Endothelial cell of umbilical vein (primary cell): ENCODE data around the gene SLC12A4. TPM values are rescaled to one million over a fixed set of nuclear protein-coding genes. Genes with fewer than 3 reads are reported as not detected.

Experiments
- BruUV-seq: library from RNA; stranded (reverse); fragments of 400-500 nt; replicated peaks from 2 replicates; lab custom pipeline; 2021; lab: Mats Ljungman, UMichigan
- CTCF ChIA-PET: fragments of 300-600, 350-600 bp; sonication (Branson Sonifier 250); formaldehyde crosslinking; loops from one replicate; lab custom pipeline; 2021; ENCODE audit warnings: antibody characterized with exemption, inconsistent platforms; lab: Charles Lee
- POLR2A ChIA-PET: fragments of 300-600, 350-600 bp; sonication (Branson Sonifier 250); formaldehyde crosslinking; loops from one replicate; lab custom pipeline; 2021; ENCODE audit warnings: antibody characterized with exemption, inconsistent platforms; lab: Charles Lee
- DNase-seq: peaks from one replicate; pipeline ENCODE4 v3.0.0-alpha.2; 2011; ENCODE audit warnings: low read depth, low spot score
- FAIRE-seq: peaks from 2 replicates; lab custom pipeline; 2011; peaks lifted over from hg19 to GRCh38; lab: Jason Lieb, UNC
- H2AFZ ChIP-seq: 2 replicates; pipeline ENCODE4 v1.6.0; 2012; ENCODE audit warnings: low read depth, low read length, control low read depth, inconsistent platforms
- H3K27ac ChIP-seq: 2 replicates; pipeline ENCODE4 v1.5.1; 2011; ENCODE audit warnings: low read depth, mild to moderate bottlenecking, control low read depth, low read length, moderate library complexity; ENCODE audit not compliant: insufficient read depth
- H3K27me3 ChIP-seq, 2 experiments: 2 replicates each; pipeline versions ENCODE4 v1.6.0 to v1.6.1; 2011; ENCODE audit warnings: low read length in 2 of 2, mixed read lengths in 1 of 2; ENCODE audit not compliant: control insufficient read depth in 2 of 2, insufficient read depth in 2 of 2
- H3K36me3 ChIP-seq, 2 experiments: 2 replicates in 1 of 2; 3 replicates in 1 of 2; pipeline ENCODE4 v1.5.1; 2011; ENCODE audit warnings: low read length in 2 of 2, mild to moderate bottlenecking in 1 of 2, moderate library complexity in 1 of 2; ENCODE audit not compliant: control insufficient read depth in 2 of 2, insufficient read depth in 2 of 2; ENCODE audit errors: extremely low read depth in 1 of 2
- H3K4me1 ChIP-seq: 3 replicates; pipeline ENCODE4 v1.5.1; 2011; ENCODE audit warnings: mild to moderate bottlenecking, low read length; ENCODE audit not compliant: control insufficient read depth, insufficient read depth; ENCODE audit errors: extremely low read depth
- H3K4me2 ChIP-seq: 2 replicates; pipeline ENCODE4 v1.6.1; 2011; ENCODE audit warnings: low read length, control low read depth, mixed read lengths; ENCODE audit not compliant: insufficient read depth
- H3K4me3 ChIP-seq, 3 experiments: fragments of 200-600 bp in 1 of 3; sonication (generic), shearing (Covaris generic) in 1 of 3; replicated peaks in 1 of 3; 2 replicates each; pipeline ENCODE4 v1.5.1; 2011 to 2016; ENCODE audit warnings: control low read depth in 3 of 3, low read length in 3 of 3, mild to moderate bottlenecking in 2 of 3, inconsistent platforms in 1 of 3, low read depth in 1 of 3, moderate library complexity in 1 of 3; ENCODE audit not compliant: insufficient read depth in 1 of 3
- H3K79me2 ChIP-seq: 2 replicates; pipeline ENCODE4 v1.6.0; 2012; ENCODE audit warnings: low read length, inconsistent platforms; ENCODE audit not compliant: control insufficient read depth, insufficient read depth
- H3K9ac ChIP-seq: replicated peaks from 2 replicates; pipeline ENCODE3; 2011; ENCODE audit warnings: low read length, control low read depth; ENCODE audit not compliant: insufficient read depth; ENCODE audit errors: extremely low read depth
- H3K9me1 ChIP-seq: replicated peaks from 3 replicates; pipeline ENCODE4 v1.6.0; 2011; ENCODE audit warnings: mild to moderate bottlenecking, low read length; ENCODE audit not compliant: control insufficient read depth, insufficient read depth; ENCODE audit errors: extremely low read depth
- H3K9me3 ChIP-seq: replicated peaks from 2 replicates; pipeline ENCODE4 v1.5.1; 2012; ENCODE audit warnings: low read length, inconsistent platforms; ENCODE audit not compliant: control insufficient read depth, insufficient read depth
- H4K20me1 ChIP-seq: replicated peaks from 2 replicates; pipeline ENCODE3; 2011; ENCODE audit warnings: mild to moderate bottlenecking, low read length; ENCODE audit not compliant: control insufficient read depth, insufficient read depth; ENCODE audit errors: extremely low read depth
- CTCF ChIP-seq, 2 donors: IDR thresholded peaks; 1 replicate in 1 of 2; 2 replicates in 1 of 2; pipeline ENCODE4 v1.5.1; 2011; ENCODE audit warnings: low read length in 2 of 2, mild to moderate bottlenecking in 2 of 2, moderate library complexity in 2 of 2, control low read depth in 1 of 2, inconsistent platforms in 1 of 2, low read depth in 1 of 2; ENCODE audit not compliant: insufficient read depth in 1 of 2; ENCODE audit errors: extremely low read depth in 1 of 2
- EZH2 ChIP-seq: IDR thresholded peaks from 2 replicates; pipeline ENCODE4 v1.6.1; 2012; ENCODE audit warnings: borderline replicate concordance, low read depth, mild to moderate bottlenecking, moderate library complexity, low read length, inconsistent platforms; ENCODE audit not compliant: severe bottlenecking
- FOS ChIP-seq: IDR thresholded peaks from 2 replicates; pipeline ENCODE4 v1.6.1; 2011; ENCODE audit warnings: mild to moderate bottlenecking, low read length, moderate library complexity, borderline replicate concordance; ENCODE audit not compliant: insufficient read depth
- GATA2 ChIP-seq: IDR thresholded peaks from 2 replicates; pipeline ENCODE4 v1.7.0; 2011; ENCODE audit warnings: low read depth, mild to moderate bottlenecking, moderate library complexity, mixed read lengths, low read length; ENCODE audit not compliant: insufficient read length, insufficient read depth
- JUN ChIP-seq: IDR thresholded peaks from 2 replicates; pipeline ENCODE4 v1.6.1; 2011; ENCODE audit warnings: borderline replicate concordance, low read depth; ENCODE audit not compliant: insufficient read length, insufficient read depth
- MAX ChIP-seq: IDR thresholded peaks from 2 replicates; pipeline ENCODE4 v1.6.1; 2011; ENCODE audit not compliant: insufficient read depth, insufficient read length
- MYC ChIP-seq: IDR thresholded peaks from one replicate; pipeline ENCODE4 v1.6.1; 2011; ENCODE audit warnings: mild to moderate bottlenecking, low read depth, low read length
- POLR2A ChIP-seq: IDR thresholded peaks from 2 replicates; pipeline ENCODE4 v1.6.1; 2012; ENCODE audit warnings: low read depth, mild to moderate bottlenecking, control low read depth, low read length
- POLR2AphosphoS5 ChIP-seq: IDR thresholded peaks from 2 replicates; pipeline ENCODE4 v1.6.1; 2012; ENCODE audit warnings: low read depth, mild to moderate bottlenecking, control low read depth, low read length, moderate library complexity; ENCODE audit not compliant: insufficient read depth
- dilution Hi-C: fragments of 300-500 bp; cut with MboI; formaldehyde crosslinking; loops from one replicate; pipeline ENCODE4 v1.15.0; 2019; ENCODE audit warnings: low sequenced_read_pairs; ENCODE audit not compliant: extremely low pct_ligation_motif_present
- intact Hi-C: fragments of 100-400 bp; cut with micrococcal nuclease; formaldehyde crosslinking; loops from one replicate; pipeline ENCODE4 v1.10.0; 2022
- polyA plus RNA-seq, 4 experiments: library from polyadenylated mRNA; depleted of rRNA in 3 of 4; stranded (reverse) in 3 of 4; unstranded in 1 of 4; fragments of >200 nt; gene quantifications; 2 replicates each; pipeline versions ENCODE4 v1.2.1 to v1.2.3, GENCODE V29; 2011 to 2012; ENCODE audit warnings: missing spikeins in 1 of 4
- total RNA-seq: library from RNA; stranded (reverse); gene quantifications from 2 replicates; pipeline ENCODE4 v1.2.3, GENCODE V29; 2021

Gene SLC12A4
- total and polyA plus RNA-seq, 2 donors (not counting 3 experiments of a cell fraction or from before 2014, with no cell fraction given): 110 to 114 TPM

GRCh38 chr16:67959536-67960329 lies 8.7 kb downstream of the SLC12A4 start:
- Histone ChIP-seq H2AFZ (no peak overlapping the region), H4K20me1 (no peaks in the 10 kb centered on the region), H3K4me1 (no peaks in the 10 kb centered on the region), H3K9ac (no peak overlapping the region), H3K9me1 (no peaks in the 10 kb centered on the region), H3K4me3 (no peak overlapping the region), H3K27ac (no peak overlapping the region), H3K4me2 (no peak overlapping the region), H3K9me3 (no peaks in the 10 kb centered on the region), H3K79me2 (peaks cover 19% of the 10 kb centered on the region), H3K36me3 (peaks cover 12 to 55% of the 10 kb centered on the region in 2 experiments), H3K27me3 (no peaks in the 10 kb centered on the region)
- dilution Hi-C loops: no loop called here
- no TSS peak for BruUV-seq
- ChIA-PET CTCF (interaction anchor here (1.0 to 1.5 kb wide), 2 partner anchors 18 to 81 kb away, joined by 3 to 5 read pairs; no protein-coding TSS in a partner anchor), POLR2A (interaction anchor here (1.1 kb wide), 1 partner anchor 24 kb away, joined by 3 read pairs; no protein-coding TSS in a partner anchor)
- intact Hi-C loops: no loop called here
- DNase-seq: no peak
- TF ChIP-seq MAX: no peak
- TF ChIP-seq CTCF (IDR thresholded peaks at IDR 0.05; ENCODE audit: extremely low read depth in 1 of 2, insufficient read depth in 1 of 2, low read depth in 1 of 2, low read length in 2 of 2): no peak
- TF ChIP-seq JUN: no peak
- TF ChIP-seq MYC: no peak
- no peak for TF ChIP-seq POLR2AphosphoS5
- no peak for TF ChIP-seq FOS
- TF ChIP-seq GATA2: no peak
- no peak for TF ChIP-seq POLR2A
- no peak for TF ChIP-seq EZH2
- FAIRE-seq: no peak
